ENCODE data around the gene TRIM64C.
"Not testable (repeated sequence)": the region's sequence is repeated elsewhere in the genome, so short reads cannot be mapped to it uniquely, and the experiment has no call there.

The TRIM64C gene, protein sequence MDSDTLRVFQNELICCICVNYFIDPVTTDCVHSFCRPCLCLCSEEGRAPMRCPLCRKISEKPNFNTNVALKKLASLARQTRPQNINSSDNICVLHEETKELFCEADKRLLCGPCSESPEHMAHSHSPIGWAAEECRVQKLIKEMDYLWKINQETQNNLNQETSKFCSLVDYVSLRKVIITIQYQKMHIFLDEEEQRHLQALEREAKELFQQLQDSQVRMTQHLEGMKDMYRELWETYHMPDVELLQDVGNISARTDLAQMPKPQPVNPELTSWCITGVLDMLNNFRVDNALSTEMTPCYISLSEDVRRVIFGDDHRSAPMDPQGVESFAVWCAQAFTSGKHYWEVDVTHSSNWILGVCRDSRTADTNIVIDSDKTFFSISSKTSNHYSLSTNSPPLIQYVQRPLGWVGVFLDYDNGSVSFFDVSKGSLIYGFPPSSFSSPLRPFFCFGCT

DNA sequence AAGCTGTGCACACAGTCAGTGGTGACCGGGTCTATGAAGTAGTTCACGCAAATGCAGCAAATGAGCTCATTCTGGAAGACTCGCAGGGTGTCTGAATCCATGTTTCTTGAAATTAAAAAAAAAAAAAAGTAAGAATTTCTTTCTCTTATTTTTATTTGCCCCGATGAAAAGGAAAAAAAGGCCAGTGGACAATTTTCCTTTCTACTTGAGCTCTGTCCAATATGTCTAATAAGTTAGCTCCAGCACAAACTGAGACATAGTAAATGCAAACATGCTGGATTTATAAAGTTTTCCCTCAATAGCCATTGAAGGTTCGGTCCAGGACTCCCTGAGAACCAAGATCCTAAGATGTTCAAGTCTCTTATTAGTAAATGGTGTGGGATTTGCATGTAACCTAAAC is at the start of gene TRIM64C:
TRIM64C (minus strand) TSS at position 101 of the 400 bp plus-strand sequence; CDS start at position 101, 0 bp downstream.
- DNase-seq: not testable (repeated sequence)

DNA sequence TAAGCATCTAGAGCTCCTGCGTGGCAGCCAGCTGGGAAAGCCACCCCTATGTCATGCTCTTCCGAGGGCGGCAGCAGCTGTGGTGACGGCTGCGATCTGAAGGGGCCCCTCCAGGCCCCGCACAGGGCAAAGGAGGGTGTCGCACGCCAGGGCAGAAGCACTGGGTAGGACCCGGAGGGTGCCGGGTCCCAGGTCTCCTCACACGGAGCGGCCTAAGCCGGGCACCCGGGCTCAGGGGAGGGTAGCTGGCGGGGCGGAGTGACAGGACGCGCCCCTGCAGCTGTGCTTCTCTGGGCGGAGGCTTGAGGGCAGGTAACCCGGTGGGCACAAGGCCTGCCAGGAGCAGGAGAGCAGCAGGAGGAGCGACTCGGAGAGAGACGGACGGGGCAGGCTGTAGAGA is 43.4 kb upstream of the TRIM64C start:
- not testable (repeated sequence) for DNase-seq

DNA sequence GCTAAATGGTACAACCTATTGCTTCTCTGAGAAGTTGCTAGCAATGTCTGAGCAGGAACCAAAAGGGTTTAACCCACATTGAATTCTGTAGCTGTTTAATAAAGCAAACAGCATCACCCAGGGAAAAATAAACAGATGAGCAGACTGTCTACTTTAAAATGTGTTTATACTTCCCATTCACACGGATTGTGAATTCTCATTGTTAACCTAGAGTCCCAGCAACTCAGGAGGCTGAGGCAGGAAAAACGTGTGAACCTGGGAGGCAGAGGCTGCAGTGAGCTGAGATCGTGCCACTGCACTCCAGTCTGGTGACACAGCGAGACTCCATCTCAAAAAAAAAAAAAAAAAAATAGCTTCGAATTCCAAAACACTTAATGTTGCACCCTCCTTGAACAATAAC is 11.0 kb upstream of the TRIM64C start:
- DNase-seq: not testable (repeated sequence)

DNA sequence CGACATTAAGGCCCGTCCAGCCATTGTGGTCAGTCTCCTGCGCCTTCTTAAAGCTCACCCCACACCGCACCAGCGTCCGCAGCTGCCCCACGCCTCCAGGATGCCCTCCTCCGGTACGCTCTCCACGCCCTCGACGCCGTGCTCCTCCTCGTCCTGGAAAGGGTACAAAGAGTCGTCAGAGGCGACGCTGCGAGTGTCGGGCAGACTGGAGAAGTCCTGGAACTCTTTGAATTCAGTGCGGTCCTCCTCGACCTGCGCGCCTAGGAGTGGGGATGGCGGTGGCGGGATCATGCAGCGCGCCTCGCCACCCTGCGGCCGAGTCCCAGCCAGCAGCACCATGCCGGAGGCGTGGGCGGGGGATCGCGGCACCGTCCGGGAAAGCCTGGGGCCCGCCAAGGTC is 9.1 kb downstream of the TRIM64C start:
- not testable (repeated sequence) for DNase-seq

DNA sequence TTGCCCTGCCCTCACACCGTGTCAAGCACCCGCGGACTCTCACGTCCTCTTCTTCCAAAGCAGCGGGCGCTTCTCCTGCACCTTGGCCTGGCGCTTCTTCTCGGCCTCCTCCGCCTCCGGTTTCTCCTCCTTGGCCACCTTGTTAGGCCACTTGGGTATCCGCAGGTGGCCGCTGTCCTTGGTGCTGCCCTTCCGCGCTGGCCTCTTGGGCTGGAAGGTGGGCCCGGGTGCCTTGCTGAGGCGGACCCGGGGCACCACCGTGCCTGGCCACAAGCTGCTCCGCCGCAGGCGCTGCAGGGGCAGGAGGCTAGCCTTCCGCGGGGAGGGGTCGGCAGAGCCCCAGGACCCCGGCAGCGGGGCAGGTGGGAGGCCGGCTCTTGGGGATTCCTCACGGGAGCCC is 10.7 kb downstream of the TRIM64C start:
- not testable (repeated sequence) for DNase-seq

DNA sequence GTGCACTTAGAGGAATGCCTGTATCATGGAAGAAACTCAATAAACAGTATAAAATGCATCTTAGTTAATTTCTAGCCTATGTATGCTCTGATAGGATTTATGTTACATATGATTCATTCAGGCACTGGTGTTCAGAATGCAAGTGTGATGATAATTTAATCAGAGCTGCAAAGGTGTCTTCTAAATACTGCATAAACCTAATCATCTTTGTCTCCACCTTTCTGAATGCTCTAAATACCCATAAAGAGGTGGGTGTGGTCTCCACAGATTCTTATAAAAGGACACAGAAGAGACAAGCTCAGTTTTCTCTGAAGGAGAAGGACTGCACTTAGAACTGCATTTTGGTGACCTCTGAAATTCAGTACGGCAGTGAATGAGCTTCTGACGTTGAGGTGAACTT is 30.4 kb downstream of the TRIM64C start, which contains the start of gene TRIM49B:
TRIM49B (plus strand) TSS at position 301 of the 400 bp plus-strand sequence. CDS start 2,777 bp downstream, outside the sequence.
- not testable (repeated sequence) for DNase-seq
